HG03521 (cell line): ENCODE data around the gene KLHL22.
"Not testable (repeated sequence)": the region's sequence is repeated elsewhere in the genome, so short reads cannot be mapped to it uniquely, and the experiment has no call there.

Source experiments
- ATAC-seq: cut with Tn5 transposase; IDR thresholded peaks from one replicate; pipeline ENCODE4 v1.9.1; 2021; ENCODE audit warnings: mild to moderate bottlenecking, moderate library complexity; ENCODE audit not compliant: unreplicated experiment

The KLHL22 gene

GRCh38 chr22:20472629-20473442 lies 22.8 kb downstream of the KLHL22 start:
- ATAC-seq, result no peak

- ATAC-seq, result no peak
These were observed 24.3 kb downstream of the KLHL22 start for GRCh38 chr22:20471126-20471833.

- ATAC-seq, result not testable (repeated sequence)
These were observed 25.1 kb downstream of the KLHL22 start for GRCh38 chr22:20470525-20470924.

GRCh38 chr22:20469110-20469868 lies 26.3 kb downstream of the KLHL22 start:
- no peak for ATAC-seq

GRCh38 chr22:20466659-20467379 lies 28.8 kb downstream of the KLHL22 start:
- ATAC-seq, result no peak

- ATAC-seq, result no peak
These were observed 29.9 kb downstream of the KLHL22 start for GRCh38 chr22:20465759-20466077.

- ATAC-seq, result no peak
These were observed 30.5 kb downstream of the KLHL22 start for GRCh38 chr22:20464912-20465758.

- no peak for ATAC-seq
These were observed 31.4 kb downstream of the KLHL22 start for GRCh38 chr22:20464096-20464614.

- no peak for ATAC-seq
These were observed 32.1 kb downstream of the KLHL22 start for GRCh38 chr22:20463324-20464095.

GRCh38 chr22:20459862-20460261 lies 35.7 kb downstream of the KLHL22 start:
- ATAC-seq, result no peak

- no peak for ATAC-seq
These were observed 36.4 kb downstream of the KLHL22 start for GRCh38 chr22:20459152-20459542.

- ATAC-seq, result no peak
These were observed 37.0 kb downstream of the KLHL22 start for GRCh38 chr22:20458530-20459151.

GRCh38 chr22:20457506-20458240 lies 37.9 kb downstream of the KLHL22 start:
- no peak for ATAC-seq

- ATAC-seq, result no peak
These were observed 38.9 kb downstream of the KLHL22 start for GRCh38 chr22:20456722-20457076.

- ATAC-seq, result no peak
These were observed 39.4 kb downstream of the KLHL22 start for GRCh38 chr22:20456064-20456721.

- ATAC-seq, result no peak
These were observed 39.9 kb downstream of the KLHL22 start for GRCh38 chr22:20455709-20456063.

GRCh38 chr22:20453222-20453621 lies 42.4 kb downstream of the KLHL22 start:
- no peak for ATAC-seq

- ATAC-seq, result no peak
These were observed 43.7 kb downstream of the KLHL22 start for GRCh38 chr22:20451920-20452319.
